GM20431 (cell line): ENCODE results near the gene RPL32.

Experiments
- in situ Hi-C: fragments of 300-500 bp; cut with MseI, MboI; formaldehyde crosslinking; loops from one replicate; pipeline ENCODE4 v1.15.0; 2020; ENCODE audit warnings: low sequenced_read_pairs; ENCODE audit not compliant: unreplicated experiment

The RPL32 gene

DNA sequence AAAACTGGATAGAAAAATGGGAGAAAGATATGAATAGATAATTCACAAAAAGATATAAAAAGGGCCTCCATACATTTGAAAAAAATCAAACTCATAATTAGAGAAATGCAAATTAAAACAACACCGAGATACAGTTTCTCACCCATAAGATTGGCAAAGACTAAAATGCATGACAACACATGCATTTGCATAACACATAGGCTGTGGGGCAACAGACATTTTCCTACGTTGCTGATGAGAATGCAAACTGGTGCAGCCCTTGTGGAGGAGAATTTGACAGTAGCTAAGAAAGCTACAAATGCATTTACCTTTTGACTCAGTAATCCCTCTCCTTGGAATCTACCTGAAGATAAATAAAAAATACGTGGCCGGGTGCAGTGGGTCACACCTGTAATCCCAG is 56.3 kb downstream of the RPL32 start:
- in situ Hi-C loops, result no loop called here
